MCF 10A (cell line): ENCODE data around the gene OPRD1. TPM values are rescaled to one million over a fixed set of nuclear protein-coding genes. Genes with fewer than 3 reads are reported as not detected.
"Not testable (repeated sequence)": the region's sequence is repeated elsewhere in the genome, so short reads cannot be mapped to it uniquely, and the experiment has no call there.

Source experiments
- BruUV-seq: library from RNA; stranded (reverse); fragments of 400-500 nt; replicated peaks from 2 replicates; lab custom pipeline; 2021; lab: Mats Ljungman, UMichigan
- CTCF ChIA-PET: fragments of 300-600 bp; sonication (Branson Sonifier 250); formaldehyde crosslinking; extraction: SDS; loops from one replicate; lab custom pipeline; 2021; ENCODE audit warnings: antibody characterized with exemption, inconsistent platforms; lab: Yijun Ruan, JAX
- POLR2A ChIA-PET: fragments of 300-600, 350-650 bp; sonication (Branson Sonifier 250); formaldehyde crosslinking; extraction: SDS; loops from one replicate; lab custom pipeline; 2020; ENCODE audit warnings: antibody characterized with exemption, inconsistent platforms; lab: Yijun Ruan, JAX
- DNase-seq: peaks from one replicate; pipeline ENCODE4 v3.0.0-alpha.2; 2018; ENCODE audit not compliant: unreplicated experiment
- H3K27ac Mint-ChIP-seq: one replicate; pipeline ENCODE4 v1.8.0; 2022; ENCODE audit warnings: mild to moderate bottlenecking, low read depth, mixed read lengths; ENCODE audit not compliant: unreplicated experiment
- H3K27me3 Mint-ChIP-seq: one replicate; pipeline ENCODE4 v1.8.0; 2022; ENCODE audit warnings: mixed read lengths; ENCODE audit not compliant: insufficient read depth, unreplicated experiment
- H3K36me3 Mint-ChIP-seq: one replicate; pipeline ENCODE4 v1.8.0; 2022; ENCODE audit warnings: mild to moderate bottlenecking, moderate library complexity, mixed read lengths; ENCODE audit not compliant: insufficient read depth, unreplicated experiment
- H3K4me1 Mint-ChIP-seq: one replicate; pipeline ENCODE4 v1.8.0; 2022; ENCODE audit warnings: mixed read lengths; ENCODE audit not compliant: insufficient read depth, unreplicated experiment
- H3K4me3 Mint-ChIP-seq: one replicate; pipeline ENCODE4 v1.8.0; 2022; ENCODE audit warnings: mild to moderate bottlenecking, moderate library complexity, mixed read lengths; ENCODE audit not compliant: unreplicated experiment
- H3K9me3 Mint-ChIP-seq: one replicate; pipeline ENCODE4 v1.8.0; 2022; ENCODE audit warnings: mixed read lengths; ENCODE audit not compliant: unreplicated experiment
- CTCF ChIP-seq: fragments of 200-600 bp; IDR thresholded peaks from one replicate; pipeline ENCODE4 v1.8.0; 2022; ENCODE audit warnings: antibody characterized with exemption, mild to moderate bottlenecking; ENCODE audit not compliant: unreplicated experiment
- intact Hi-C: fragments of 100-400 bp; cut with micrococcal nuclease; formaldehyde crosslinking; loops from 2 replicates; pipeline ENCODE4 v1.14.1; 2022
- total RNA-seq: library from RNA; stranded (reverse); gene quantifications from 2 replicates; pipeline ENCODE4 v1.2.3, GENCODE V29; 2022

The OPRD1 gene
- total RNA-seq, 1 experiment from 2014 or later, result not detected

- Mint-ChIP-seq H3K27me3 (peaks cover 11% of the 10 kb centered on the region), H3K9me3 (no peaks in the 10 kb centered on the region), H3K36me3 (no peaks in the 10 kb centered on the region), H3K27ac (no peak overlapping the region), H3K4me1 (peaks cover 6% of the 10 kb centered on the region), H3K4me3 (no peak overlapping the region)
- ChIA-PET CTCF (interaction anchor here (0.6 to 5.5 kb wide), 7 partner anchors 8 to 410 kb away, joined by 3 to 27 read pairs (median 4); no protein-coding TSS in a partner anchor), POLR2A (interaction anchor here (0.7 kb wide), 1 partner anchor 19 kb away, joined by 3 read pairs; no protein-coding TSS in a partner anchor)
- BruUV-seq, result no TSS peak
- no peak for DNase-seq
- intact Hi-C loops, result no loop called here
- no peak for TF ChIP-seq CTCF
These were observed 19.3 kb upstream of the OPRD1 start for GRCh38 chr1:28792644-28793121.

GRCh38 chr1:28794582-28794981 is 17.4 kb upstream of the OPRD1 start:
- H3K27me3 Mint-ChIP-seq, result peaks cover 11% of the 10 kb centered on the region
- CTCF ChIA-PET, result interaction anchor here (1.0 to 5.5 kb wide), 2 partner anchors 10 to 83 kb away, joined by 4 to 27 read pairs; no protein-coding TSS in a partner anchor
- intact Hi-C loops, H3K4me1 Mint-ChIP-seq, DNase-seq, BruUV-seq, H3K4me3 Mint-ChIP-seq, H3K9me3 Mint-ChIP-seq, H3K36me3 Mint-ChIP-seq, POLR2A ChIA-PET, H3K27ac Mint-ChIP-seq: not testable (repeated sequence)

GRCh38 chr1:28796352-28797211 is 15.4 kb upstream of the OPRD1 start:
- Mint-ChIP-seq H3K4me1 (peaks cover 6% of the 10 kb centered on the region), H3K27ac (no peak overlapping the region), H3K4me3 (no peak overlapping the region), H3K9me3 (no peaks in the 10 kb centered on the region), H3K36me3 (no peaks in the 10 kb centered on the region), H3K27me3 (peaks cover 11% of the 10 kb centered on the region)
- POLR2A ChIA-PET, result interaction anchor here (0.7 kb wide), 1 partner anchor 153 kb away, joined by 4 read pairs; no protein-coding TSS in a partner anchor
- TF ChIP-seq CTCF, result no peak
- DNase-seq, result no peak
- intact Hi-C loops, result no loop called here
- CTCF ChIA-PET, result interaction anchor here (0.8 to 5.5 kb wide), 4 partner anchors 9 to 81 kb away, joined by 3 to 27 read pairs (median 4); no protein-coding TSS in a partner anchor
- BruUV-seq, result no TSS peak

GRCh38 chr1:28800324-28800723 is 11.6 kb upstream of the OPRD1 start:
- no TSS peak for BruUV-seq
- Mint-ChIP-seq H3K27ac (no peak overlapping the region), H3K36me3 (no peaks in the 10 kb centered on the region), H3K27me3 (peaks cover 18% of the 10 kb centered on the region), H3K4me3 (no peak overlapping the region), H3K9me3 (no peaks in the 10 kb centered on the region), H3K4me1 (peaks cover 6% of the 10 kb centered on the region)
- CTCF ChIA-PET, result interaction anchor here (0.9 kb wide), 1 partner anchor 22 kb away, joined by 6 read pairs; no protein-coding TSS in a partner anchor
- TF ChIP-seq CTCF, result no peak
- POLR2A ChIA-PET, result no interaction called here
- DNase-seq, result no peak
- intact Hi-C loops, result no loop called here
